Esophagus squamous epithelium (tissue), 4 donors: ENCODE measurements around the gene NHERF2.

Experiments
- POLR2A ChIP-seq, 4 donors: fragments of 450-650 bp; IDR thresholded peaks; one replicate each; pipeline ENCODE4 v1.6.1; 2017; ENCODE audit warnings: antibody characterized with exemption in 4 of 4, mild to moderate bottlenecking in 4 of 4, moderate library complexity in 3 of 4
- TF ChIP-seq, protein P1 (sequence below), 6 experiments: fragments of 450-650 bp in 4 of 6; fragments of 200-600 bp in 2 of 6; sonication (generic) in 2 of 6; IDR thresholded peaks; one replicate each; pipeline ENCODE4 v1.5.1; 2016 to 2019; ENCODE audit warnings: antibody characterized with exemption in 6 of 6, mild to moderate bottlenecking in 4 of 6, moderate library complexity in 4 of 6

DNA sequence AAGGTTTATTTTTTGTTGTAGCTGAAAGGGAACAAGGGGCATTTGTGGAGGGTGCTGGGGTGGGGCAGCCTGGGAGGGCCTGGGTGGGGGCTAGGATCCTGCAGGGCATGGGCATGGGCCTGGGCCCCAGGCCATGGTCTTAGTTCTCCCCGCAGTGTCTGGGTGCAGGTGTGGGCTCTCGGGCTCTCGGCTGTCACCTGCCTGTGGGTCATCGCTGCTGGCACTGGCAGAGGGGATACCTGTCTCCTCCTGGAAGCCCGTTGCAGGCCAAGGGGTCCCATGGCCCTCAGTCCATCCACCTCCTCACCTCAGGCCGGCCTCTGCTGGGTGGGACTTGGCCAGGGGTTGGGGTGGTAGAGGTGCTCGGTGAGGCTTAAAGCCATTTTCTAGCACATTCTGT is 51.4 kb downstream of the NHERF2 start:
- TF ChIP-seq, protein P1, sequence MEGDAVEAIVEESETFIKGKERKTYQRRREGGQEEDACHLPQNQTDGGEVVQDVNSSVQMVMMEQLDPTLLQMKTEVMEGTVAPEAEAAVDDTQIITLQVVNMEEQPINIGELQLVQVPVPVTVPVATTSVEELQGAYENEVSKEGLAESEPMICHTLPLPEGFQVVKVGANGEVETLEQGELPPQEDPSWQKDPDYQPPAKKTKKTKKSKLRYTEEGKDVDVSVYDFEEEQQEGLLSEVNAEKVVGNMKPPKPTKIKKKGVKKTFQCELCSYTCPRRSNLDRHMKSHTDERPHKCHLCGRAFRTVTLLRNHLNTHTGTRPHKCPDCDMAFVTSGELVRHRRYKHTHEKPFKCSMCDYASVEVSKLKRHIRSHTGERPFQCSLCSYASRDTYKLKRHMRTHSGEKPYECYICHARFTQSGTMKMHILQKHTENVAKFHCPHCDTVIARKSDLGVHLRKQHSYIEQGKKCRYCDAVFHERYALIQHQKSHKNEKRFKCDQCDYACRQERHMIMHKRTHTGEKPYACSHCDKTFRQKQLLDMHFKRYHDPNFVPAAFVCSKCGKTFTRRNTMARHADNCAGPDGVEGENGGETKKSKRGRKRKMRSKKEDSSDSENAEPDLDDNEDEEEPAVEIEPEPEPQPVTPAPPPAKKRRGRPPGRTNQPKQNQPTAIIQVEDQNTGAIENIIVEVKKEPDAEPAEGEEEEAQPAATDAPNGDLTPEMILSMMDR (IDR thresholded peaks at IDR 0.05) = no peak
- no peak for TF ChIP-seq POLR2A (IDR thresholded peaks at IDR 0.05)
